HepG2 (cell line): Measurements from ENCODE around the gene ZKSCAN5. TPM values are rescaled to one million over a fixed set of nuclear protein-coding genes. Genes with fewer than 3 reads are reported as not detected.

ENCODE experiments used
- ATAC-seq: fragments of 200-7000 bp; cut with Tn5 transposase; 3 replicates; pipeline ENCODE4 v1.9.1; 2020; ENCODE audit warnings: mild to moderate bottlenecking, moderate library complexity
- BruUV-seq: library from RNA; stranded (reverse); fragments of 400-500 nt; replicated peaks from 2 replicates; lab custom pipeline; 2021; lab: Mats Ljungman, UMichigan
- CTCF ChIA-PET: fragments of 300-600 bp; formaldehyde crosslinking; extraction: SDS; loops from one replicate; lab custom pipeline; 2021; ENCODE audit warnings: low total read pairs, inconsistent platforms, low intra/inter-chr PET ratio; lab: Yijun Ruan, JAX
- POLR2A ChIA-PET: fragments of 350-600 bp; sonication (Branson Sonifier 250); formaldehyde crosslinking; loops from one replicate; lab custom pipeline; 2020; ENCODE audit warnings: antibody characterized with exemption, inconsistent platforms; lab: Yijun Ruan, JAX
- DNase-seq: peaks from one replicate; pipeline ENCODE4 v3.0.0-alpha.2; 2015; ENCODE audit warnings: low spot score
- FAIRE-seq: peaks from 3 replicates; lab custom pipeline; 2011; peaks lifted over from hg19 to GRCh38; lab: Jason Lieb, UNC
- H2AFZ ChIP-seq: one replicate; pipeline ENCODE4 v1.6.1; 2011; ENCODE audit warnings: low read length, inconsistent platforms
- H3K27ac ChIP-seq: fragments of 300-600 bp; 3 replicates; pipeline ENCODE4 v1.8.0; 2011; ENCODE audit warnings: mixed run types, mild to moderate bottlenecking, mixed read lengths, low read length, inconsistent platforms; ENCODE audit not compliant: insufficient read depth; ENCODE audit errors: extremely low read length
- H3K27me3 ChIP-seq, 2 experiments: fragments of 200-600 bp in 1 of 2; 2 replicates in 1 of 2; 3 replicates in 1 of 2; pipeline versions ENCODE4 v1.6.0 to v1.8.0; 2011; ENCODE audit warnings: low read length in 2 of 2, mild to moderate bottlenecking in 2 of 2, moderate library complexity in 2 of 2, inconsistent platforms in 1 of 2; ENCODE audit not compliant: insufficient read depth in 2 of 2, control insufficient read depth in 1 of 2
- H3K36me3 ChIP-seq, 2 experiments: fragments of 200-600 bp in 1 of 2; replicated peaks in 1 of 2; 2 replicates in 1 of 2; 3 replicates in 1 of 2; pipeline versions ENCODE4 v1.5.1 to v1.8.0; 2011; ENCODE audit warnings: low read length in 2 of 2, inconsistent platforms in 1 of 2; ENCODE audit not compliant: insufficient read depth in 2 of 2, control insufficient read depth in 1 of 2
- H3K4me1 ChIP-seq: 2 replicates; pipeline ENCODE4 v1.5.1; 2012; ENCODE audit warnings: low read length, inconsistent platforms; ENCODE audit not compliant: insufficient read depth
- H3K4me2 ChIP-seq: 2 replicates; pipeline ENCODE4 v1.6.0; 2011; ENCODE audit warnings: low read depth, low read length, inconsistent platforms
- H3K4me3 ChIP-seq, 3 experiments: fragments of 200-600 bp in 1 of 3; sonication (generic), shearing (Covaris generic) in 1 of 3; replicated peaks in 1 of 3; 2 replicates each; pipeline ENCODE4 v1.5.1; 2011 to 2016; ENCODE audit warnings: low read length in 3 of 3, inconsistent platforms in 2 of 3, low read depth in 2 of 3, mild to moderate bottlenecking in 2 of 3, control low read depth in 1 of 3, mixed read lengths in 1 of 3; ENCODE audit not compliant: insufficient read depth in 1 of 3
- H3K79me2 ChIP-seq: one replicate; pipeline ENCODE4 v1.6.1; 2011; ENCODE audit warnings: low read length, inconsistent platforms; ENCODE audit not compliant: insufficient read depth
- H3K9ac ChIP-seq: 2 replicates; pipeline ENCODE4 v1.6.0; 2011; ENCODE audit warnings: mild to moderate bottlenecking, low read depth, low read length, inconsistent platforms; ENCODE audit not compliant: insufficient read depth
- H3K9me3 ChIP-seq: 2 replicates; pipeline ENCODE4 v1.5.1; 2012; ENCODE audit warnings: mild to moderate bottlenecking, low read length
- H4K20me1 ChIP-seq: 2 replicates; pipeline ENCODE4 v1.6.0; 2011; ENCODE audit warnings: inconsistent platforms, mild to moderate bottlenecking, low read length, moderate library complexity; ENCODE audit not compliant: insufficient read depth
- AGO2 ChIP-seq: fragments of 200-400 bp; formaldehyde crosslinking; optimal IDR thresholded peaks from 2 replicates; pipeline ENCODE3; 2017; ENCODE audit warnings: mild to moderate bottlenecking, low read depth, low read length, moderate library complexity
- ATF7-NPFF ChIP-seq: sonication (generic); formaldehyde crosslinking; IDR thresholded peaks from 2 replicates; pipeline ENCODE4 v1.8.1; 2023; ENCODE audit warnings: mild to moderate bottlenecking, low read depth, missing genetic modification reagents, moderate library complexity
- BRCA1 ChIP-seq: sonication (generic); formaldehyde crosslinking; IDR thresholded peaks from 2 replicates; pipeline ENCODE4 v1.4.0; 2020; ENCODE audit warnings: missing genetic modification reagents
- GFI1 ChIP-seq: sonication (generic); formaldehyde crosslinking; IDR thresholded peaks from 2 replicates; pipeline ENCODE4 v1.5.0; 2020; ENCODE audit warnings: missing genetic modification reagents, mild to moderate bottlenecking, borderline replicate concordance
- GLI4 ChIP-seq: sonication (generic); formaldehyde crosslinking; IDR thresholded peaks from 2 replicates; pipeline ENCODE4 v1.5.1; 2020; ENCODE audit warnings: missing genetic modification reagents, mild to moderate bottlenecking, moderate library complexity, borderline replicate concordance
- HOXA5 ChIP-seq: sonication (generic); formaldehyde crosslinking; IDR thresholded peaks from 2 replicates; pipeline ENCODE4 v1.4.0; 2020; ENCODE audit warnings: missing genetic modification reagents
- IKZF4 ChIP-seq: sonication (generic); formaldehyde crosslinking; IDR thresholded peaks from 2 replicates; pipeline ENCODE4 v1.5.1; 2020; ENCODE audit warnings: borderline replicate concordance, mild to moderate bottlenecking, low read depth, missing genetic modification reagents; ENCODE audit errors: not compliant biosample characterization
- JUNB ChIP-seq: sonication (generic); formaldehyde crosslinking; IDR thresholded peaks from 2 replicates; pipeline ENCODE4 v1.8.0; 2022; ENCODE audit warnings: missing genetic modification reagents, mild to moderate bottlenecking, borderline replicate concordance
- KAT7 ChIP-seq: IDR thresholded peaks from 2 replicates; pipeline ENCODE4 v1.6.1; 2018; ENCODE audit warnings: borderline replicate concordance, missing compliant biosample characterization
- LCORL ChIP-seq, 2 experiments: fragments of 450-650 bp in 1 of 2; sonication (generic) in 1 of 2; formaldehyde crosslinking in 1 of 2; IDR thresholded peaks; 2 replicates each; pipeline versions ENCODE4 v1.5.0 to v1.6.1; 2017 to 2020; ENCODE audit warnings: antibody characterized with exemption in 1 of 2, missing genetic modification reagents in 1 of 2
- ZNF10 ChIP-seq: sonication (generic); formaldehyde crosslinking; IDR thresholded peaks from 2 replicates; pipeline ENCODE4 v1.4.0; 2020; ENCODE audit warnings: mild to moderate bottlenecking, low read depth, missing genetic modification reagents, borderline replicate concordance
- WGBS: methylation state at CpG from one replicate; pipeline ENCODE4 v1.1.6; 2017; ENCODE audit warnings: low lambda C conversion rate; 5-methylcytosine and 5-hydroxymethylcytosine counted together
- in situ Hi-C: cut with HindIII; loops from 2 replicates; pipeline ENCODE4 v1.10.0; 2017; ENCODE audit warnings: low pct_unique_long_range_greater_than_20kb; ENCODE audit not compliant: extremely low pct_ligation_motif_present
- intact Hi-C: fragments of 100-400 bp; cut with micrococcal nuclease; formaldehyde crosslinking; loops from one replicate; pipeline ENCODE4 v1.10.0; 2022; ENCODE audit not compliant: unreplicated experiment
- polyA plus RNA-seq, 8 experiments: library from polyadenylated mRNA; depleted of rRNA in 3 of 8; stranded (reverse) in 7 of 8; unstranded in 1 of 8; fragments of >200 nt; fragmentation: Illumina TruSeq in 4 of 8; extraction: Trizol in 4 of 8; gene quantifications; 2 replicates each; pipeline versions ENCODE4 v1.2.1 to v1.2.3, GENCODE V29; 2011 to 2016; ENCODE audit warnings: low read depth in 4 of 8, missing spikeins in 1 of 8, mixed read lengths in 1 of 8; ENCODE audit not compliant: insufficient read depth in 1 of 8
- total RNA-seq, 5 experiments: library from RNA; depleted of rRNA; stranded (reverse); fragments of >200 nt; fragmentation: Illumina TruSeq; extraction: Trizol; gene quantifications; 2 replicates each; pipeline ENCODE4 v1.2.3, GENCODE V29; 2016; ENCODE audit warnings: low read depth in 1 of 5
- TF ChIP-seq, protein P1 (sequence below): sonication (generic); formaldehyde crosslinking; IDR thresholded peaks from 2 replicates; pipeline ENCODE4 v1.8.0; 2022; ENCODE audit warnings: missing genetic modification reagents, mild to moderate bottlenecking, moderate library complexity, borderline replicate concordance
- TF ChIP-seq, protein P2 (sequence below): sonication (generic); formaldehyde crosslinking; IDR thresholded peaks from 2 replicates; pipeline ENCODE4 v1.4.0; 2020; ENCODE audit warnings: low read depth, mild to moderate bottlenecking, missing genetic modification reagents
- TF ChIP-seq, protein P3 (sequence below): IDR thresholded peaks from 2 replicates; pipeline ENCODE4 v1.6.1; 2016
- TF ChIP-seq, protein P4 (sequence below): sonication (generic); formaldehyde crosslinking; IDR thresholded peaks from 2 replicates; pipeline ENCODE4 v1.4.0; 2020; ENCODE audit warnings: missing genetic modification reagents, borderline replicate concordance

The ZKSCAN5 gene
- total and polyA plus RNA-seq, 2 of the 13 experiments (the other 11 are each of a cell fraction or from before 2014, with no cell fraction given) = 5.5 to 11.7 TPM

DNA sequence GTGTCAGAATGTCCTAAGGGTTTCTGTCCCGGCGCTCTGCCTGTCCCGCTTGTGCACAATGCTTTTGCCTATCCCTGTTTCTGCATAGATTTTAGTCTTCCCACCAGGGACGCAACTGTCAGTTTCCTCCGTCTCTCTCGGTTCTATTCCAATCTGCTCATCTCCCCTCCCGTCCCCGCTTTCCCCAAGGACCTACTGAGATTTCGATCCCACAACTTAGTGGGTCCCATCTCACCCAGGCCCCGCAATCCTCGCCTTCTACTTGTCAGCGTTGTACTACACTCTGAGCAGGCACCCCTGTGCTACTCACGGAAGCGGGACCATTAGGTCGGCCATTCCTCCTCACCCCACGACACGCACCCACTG, 53.5 kb downstream of the ZKSCAN5 start:
- intact Hi-C loops = loop anchor here (2.0 to 5.0 kb wide), 2 partner anchors 56 to 59 kb away; partner anchors contain the start of genes ZKSCAN5, ZNF394 and ZSCAN25
- Histone ChIP-seq H3K36me3 (peaks cover 11 to 42% of the 10 kb centered on the region in 2 experiments), H3K27me3 (no peaks in the 10 kb centered on the region; a peak in 1 of 5 replicates), H3K27ac (peak overlapping the region; percentile 95), H3K9ac (peak overlapping the region; percentile 100), H3K9me3 (no peaks in the 10 kb centered on the region), H3K4me2 (peak overlapping the region; percentile 88), H3K4me1 (peaks cover 43% of the 10 kb centered on the region), H3K79me2 (peaks cover 46% of the 10 kb centered on the region), H4K20me1 (peaks cover 5% of the 10 kb centered on the region; the same call in 1 of the 2 replicates), H3K4me3 (peak overlapping the region; percentile 87 to 99 (median 98)), H2AFZ (no peak overlapping the region)
- BruUV-seq = no TSS peak
- 2% methylated on average over 15 of the region's 17 CpGs for WGBS
- in situ Hi-C loops = no loop called here
- DNase-seq (peak; percentile 16), ATAC-seq (peak; percentile 36; the same call in 2 of the 3 replicates), FAIRE-seq (no peak)
- ChIA-PET CTCF (no interaction called here), POLR2A (interaction anchor here (0.6 to 3.6 kb wide), 20 partner anchors 14 to 432 kb away, joined by 3 to 42 read pairs (median 6); partner anchors contain the start of genes AZGP1, ZKSCAN5, ZNF394 and ZSCAN25)
- TF ChIP-seq ZNF10 (CRISPR knock-in tag) = 0 out of 2 replicates have a peak, but pooled peaks have one; percentile 87
- no peak for TF ChIP-seq LCORL (IDR thresholded peaks at IDR 0.05)
- 0 out of 2 replicates have a peak, but pooled peaks have one; percentile 11 for TF ChIP-seq LCORL (CRISPR knock-in tag; IDR thresholded peaks at IDR 0.05)
- TF ChIP-seq, protein P1, sequence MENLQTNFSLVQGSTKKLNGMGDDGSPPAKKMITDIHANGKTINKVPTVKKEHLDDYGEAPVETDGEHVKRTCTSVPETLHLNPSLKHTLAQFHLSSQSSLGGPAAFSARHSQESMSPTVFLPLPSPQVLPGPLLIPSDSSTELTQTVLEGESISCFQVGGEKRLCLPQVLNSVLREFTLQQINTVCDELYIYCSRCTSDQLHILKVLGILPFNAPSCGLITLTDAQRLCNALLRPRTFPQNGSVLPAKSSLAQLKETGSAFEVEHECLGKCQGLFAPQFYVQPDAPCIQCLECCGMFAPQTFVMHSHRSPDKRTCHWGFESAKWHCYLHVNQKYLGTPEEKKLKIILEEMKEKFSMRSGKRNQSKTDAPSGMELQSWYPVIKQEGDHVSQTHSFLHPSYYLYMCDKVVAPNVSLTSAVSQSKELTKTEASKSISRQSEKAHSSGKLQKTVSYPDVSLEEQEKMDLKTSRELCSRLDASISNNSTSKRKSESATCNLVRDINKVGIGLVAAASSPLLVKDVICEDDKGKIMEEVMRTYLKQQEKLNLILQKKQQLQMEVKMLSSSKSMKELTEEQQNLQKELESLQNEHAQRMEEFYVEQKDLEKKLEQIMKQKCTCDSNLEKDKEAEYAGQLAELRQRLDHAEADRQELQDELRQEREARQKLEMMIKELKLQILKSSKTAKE = 0 out of 2 replicates have a peak, but pooled peaks have one; percentile 27
- 0 out of 2 replicates have a peak, but pooled peaks have one; percentile 60 for TF ChIP-seq ATF7-NPFF
- TF ChIP-seq AGO2 = no peak
- no peak for TF ChIP-seq BRCA1 (CRISPR knock-in tag)
- TF ChIP-seq GFI1 = 0 out of 2 replicates have a peak, but pooled peaks have one; percentile 6
- TF ChIP-seq, protein P2, sequence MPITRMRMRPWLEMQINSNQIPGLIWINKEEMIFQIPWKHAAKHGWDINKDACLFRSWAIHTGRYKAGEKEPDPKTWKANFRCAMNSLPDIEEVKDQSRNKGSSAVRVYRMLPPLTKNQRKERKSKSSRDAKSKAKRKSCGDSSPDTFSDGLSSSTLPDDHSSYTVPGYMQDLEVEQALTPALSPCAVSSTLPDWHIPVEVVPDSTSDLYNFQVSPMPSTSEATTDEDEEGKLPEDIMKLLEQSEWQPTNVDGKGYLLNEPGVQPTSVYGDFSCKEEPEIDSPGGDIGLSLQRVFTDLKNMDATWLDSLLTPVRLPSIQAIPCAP (CRISPR knock-in tag) = no peak
- peak; percentile 9 for TF ChIP-seq IKZF4 (CRISPR knock-in tag)
- no peak for TF ChIP-seq KAT7
- TF ChIP-seq GLI4 (CRISPR knock-in tag) = 0 out of 2 replicates have a peak, but pooled peaks have one; percentile 6
- TF ChIP-seq JUNB (CRISPR knock-in tag) = 0 out of 2 replicates have a peak, but pooled peaks have one; percentile 20
- TF ChIP-seq, protein P3, sequence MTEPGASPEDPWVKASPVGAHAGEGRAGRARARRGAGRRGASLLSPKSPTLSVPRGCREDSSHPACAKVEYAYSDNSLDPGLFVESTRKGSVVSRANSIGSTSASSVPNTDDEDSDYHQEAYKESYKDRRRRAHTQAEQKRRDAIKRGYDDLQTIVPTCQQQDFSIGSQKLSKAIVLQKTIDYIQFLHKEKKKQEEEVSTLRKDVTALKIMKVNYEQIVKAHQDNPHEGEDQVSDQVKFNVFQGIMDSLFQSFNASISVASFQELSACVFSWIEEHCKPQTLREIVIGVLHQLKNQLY (CRISPR knock-in tag) = 0 out of 2 replicates have a peak, but pooled peaks have one; percentile 16
- no peak for TF ChIP-seq HOXA5 (CRISPR knock-in tag)
- TF ChIP-seq, protein P4, sequence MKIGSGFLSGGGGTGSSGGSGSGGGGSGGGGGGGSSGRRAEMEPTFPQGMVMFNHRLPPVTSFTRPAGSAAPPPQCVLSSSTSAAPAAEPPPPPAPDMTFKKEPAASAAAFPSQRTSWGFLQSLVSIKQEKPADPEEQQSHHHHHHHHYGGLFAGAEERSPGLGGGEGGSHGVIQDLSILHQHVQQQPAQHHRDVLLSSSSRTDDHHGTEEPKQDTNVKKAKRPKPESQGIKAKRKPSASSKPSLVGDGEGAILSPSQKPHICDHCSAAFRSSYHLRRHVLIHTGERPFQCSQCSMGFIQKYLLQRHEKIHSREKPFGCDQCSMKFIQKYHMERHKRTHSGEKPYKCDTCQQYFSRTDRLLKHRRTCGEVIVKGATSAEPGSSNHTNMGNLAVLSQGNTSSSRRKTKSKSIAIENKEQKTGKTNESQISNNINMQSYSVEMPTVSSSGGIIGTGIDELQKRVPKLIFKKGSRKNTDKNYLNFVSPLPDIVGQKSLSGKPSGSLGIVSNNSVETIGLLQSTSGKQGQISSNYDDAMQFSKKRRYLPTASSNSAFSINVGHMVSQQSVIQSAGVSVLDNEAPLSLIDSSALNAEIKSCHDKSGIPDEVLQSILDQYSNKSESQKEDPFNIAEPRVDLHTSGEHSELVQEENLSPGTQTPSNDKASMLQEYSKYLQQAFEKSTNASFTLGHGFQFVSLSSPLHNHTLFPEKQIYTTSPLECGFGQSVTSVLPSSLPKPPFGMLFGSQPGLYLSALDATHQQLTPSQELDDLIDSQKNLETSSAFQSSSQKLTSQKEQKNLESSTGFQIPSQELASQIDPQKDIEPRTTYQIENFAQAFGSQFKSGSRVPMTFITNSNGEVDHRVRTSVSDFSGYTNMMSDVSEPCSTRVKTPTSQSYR = 0 out of 2 replicates have a peak, but pooled peaks have one; percentile 7
